GM18909 (cell line): ENCODE measurements around the gene PPM1H.
A peak's percentile ranks its signal among the peaks of the same experiment; 100 is the strongest.

Source experiments
- ATAC-seq: cut with Tn5 transposase; IDR thresholded peaks from one replicate; pipeline ENCODE4 v1.9.1; 2021; ENCODE audit warnings: mild to moderate bottlenecking; ENCODE audit not compliant: unreplicated experiment, poor library complexity

PPM1H gene

DNA sequence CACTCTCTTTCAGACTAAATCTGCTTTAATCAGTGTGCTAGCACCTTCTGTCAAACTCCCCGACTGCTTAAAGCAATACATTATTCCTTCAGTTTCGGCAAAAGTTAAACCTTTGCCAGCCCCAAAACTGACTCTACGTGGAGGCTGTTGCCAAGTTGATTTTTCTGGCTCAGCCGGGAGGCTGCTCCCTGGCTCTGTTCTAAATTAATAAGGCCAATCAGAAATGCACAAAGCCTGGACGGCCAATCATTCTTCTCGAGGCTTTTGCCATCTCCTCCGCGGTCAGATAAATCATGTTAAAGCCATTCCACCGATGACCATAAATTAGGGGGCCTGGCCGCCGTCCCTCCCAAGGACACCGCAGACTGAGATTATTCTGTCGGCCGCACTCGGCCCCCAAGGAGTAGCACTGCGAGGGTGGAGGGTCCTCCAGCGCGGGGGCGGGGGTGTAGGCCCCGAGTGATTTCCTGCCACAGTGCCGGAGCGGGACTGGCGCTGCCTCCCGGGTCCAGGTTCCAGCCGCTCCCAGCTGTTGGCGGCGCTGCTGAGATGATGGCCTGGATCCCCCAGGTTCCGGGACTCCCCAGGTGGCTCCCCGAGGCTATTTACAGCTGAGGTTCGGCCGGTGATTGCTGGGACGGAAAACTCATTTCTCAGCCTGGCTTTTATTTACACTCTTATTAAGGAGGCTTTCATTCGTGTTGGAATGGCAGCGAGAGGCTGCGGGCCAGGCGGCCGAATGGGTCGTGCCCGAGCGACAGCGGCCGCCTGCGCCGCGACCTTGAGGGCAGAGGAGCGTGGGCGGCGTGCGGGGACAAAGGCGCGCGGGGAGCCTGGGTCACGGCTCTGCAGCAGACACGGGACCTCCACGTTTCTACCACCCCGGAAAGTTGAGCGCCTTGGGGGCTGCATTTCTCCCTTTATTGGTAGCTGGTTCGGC, 303.2 kb downstream of the PPM1H start:
- peak; percentile 62 for ATAC-seq

DNA sequence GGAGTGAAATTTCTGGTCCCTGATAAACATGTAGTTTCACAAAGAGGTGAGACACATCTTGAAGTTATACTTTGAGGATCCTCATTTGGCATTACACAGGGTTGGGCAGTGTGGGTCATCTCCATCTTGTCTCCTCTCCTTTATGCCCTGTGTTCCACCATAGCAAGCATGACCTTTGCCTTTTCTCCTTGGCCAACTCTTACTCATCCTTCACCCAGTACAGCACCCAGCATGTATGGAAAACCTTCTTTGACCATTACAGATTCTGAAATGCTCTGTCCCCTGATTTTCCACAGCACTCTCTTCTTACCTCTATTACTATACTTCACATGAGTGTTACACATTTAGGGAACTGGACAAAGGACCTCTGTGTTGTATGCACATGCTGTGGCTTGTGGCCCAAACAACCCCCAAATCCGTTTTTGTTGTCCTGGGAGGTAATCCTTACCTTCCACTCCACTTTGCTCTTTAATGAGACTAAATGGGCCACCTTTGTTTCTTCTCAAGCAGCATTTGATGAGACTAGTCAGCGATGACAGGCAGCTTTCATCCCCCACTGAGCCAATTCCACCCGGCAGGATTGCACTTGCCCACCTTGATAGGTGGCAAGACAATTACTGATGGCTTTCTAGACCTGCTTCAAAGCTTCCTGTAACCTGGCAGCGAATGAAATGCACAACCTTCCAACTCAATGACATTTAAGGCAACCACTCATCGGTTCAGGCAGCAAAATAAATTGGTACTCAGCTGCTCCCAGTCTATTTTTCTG, 304.8 kb downstream of the PPM1H start:
- no peak for ATAC-seq

DNA sequence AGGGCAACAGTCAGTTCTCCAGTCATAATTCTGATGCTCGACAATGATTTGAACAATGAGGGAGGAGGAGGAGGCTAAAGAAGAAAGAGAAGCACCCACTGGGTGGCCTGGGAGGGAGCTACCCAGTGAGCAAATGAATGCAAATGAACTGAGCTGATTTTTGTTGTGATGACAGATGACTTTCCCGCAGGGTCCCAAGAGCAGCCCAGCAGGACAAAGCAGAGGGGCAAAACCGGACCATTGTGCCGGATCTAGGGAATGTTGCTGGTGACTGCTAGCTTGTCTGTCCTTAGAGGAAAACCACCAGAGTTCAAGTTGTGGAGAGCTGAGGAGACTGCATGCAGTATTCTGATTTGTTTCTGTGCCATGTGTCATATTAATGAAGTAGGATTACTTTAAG, 305.5 kb downstream of the PPM1H start:
- ATAC-seq: no peak

DNA sequence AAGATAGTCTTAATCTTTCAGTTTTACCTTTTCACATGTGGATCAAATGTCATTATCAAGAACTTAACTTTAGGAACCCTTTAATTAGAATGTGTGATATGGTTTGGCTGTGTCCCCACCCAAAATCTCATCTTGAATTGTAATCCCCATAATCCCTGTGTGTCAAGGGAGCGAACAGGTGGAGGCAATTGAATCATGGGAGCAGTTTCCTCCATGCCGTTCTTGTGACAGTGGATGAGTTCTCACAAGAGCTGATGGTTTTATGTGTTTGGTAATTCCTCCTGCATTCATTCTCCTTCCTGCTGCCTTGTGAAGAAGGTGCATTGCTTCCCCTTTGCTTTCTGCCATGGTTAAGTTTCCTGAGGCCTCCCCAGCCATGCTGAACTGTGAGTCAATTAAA, 307.8 kb downstream of the PPM1H start:
- ATAC-seq: no peak

DNA sequence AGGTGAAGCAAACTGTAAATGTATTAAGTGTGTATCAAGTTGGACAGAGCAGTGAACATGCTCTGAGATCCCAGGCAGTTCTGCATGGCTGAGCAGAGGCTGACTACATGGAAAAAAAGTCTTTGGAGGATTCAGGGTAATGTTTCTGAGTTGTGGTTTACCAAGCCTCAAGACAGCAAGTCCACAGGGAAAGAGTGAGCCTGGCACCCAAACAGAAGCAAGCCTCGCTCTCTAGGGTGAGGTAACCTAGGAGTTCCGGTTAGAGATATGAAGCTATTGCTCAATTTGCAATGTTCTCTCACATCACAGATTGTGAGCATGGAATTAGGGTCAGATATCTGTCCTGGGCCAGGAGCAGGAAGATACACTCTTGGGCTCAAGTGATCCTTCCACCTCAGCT, 309.7 kb downstream of the PPM1H start:
- ATAC-seq: no peak

DNA sequence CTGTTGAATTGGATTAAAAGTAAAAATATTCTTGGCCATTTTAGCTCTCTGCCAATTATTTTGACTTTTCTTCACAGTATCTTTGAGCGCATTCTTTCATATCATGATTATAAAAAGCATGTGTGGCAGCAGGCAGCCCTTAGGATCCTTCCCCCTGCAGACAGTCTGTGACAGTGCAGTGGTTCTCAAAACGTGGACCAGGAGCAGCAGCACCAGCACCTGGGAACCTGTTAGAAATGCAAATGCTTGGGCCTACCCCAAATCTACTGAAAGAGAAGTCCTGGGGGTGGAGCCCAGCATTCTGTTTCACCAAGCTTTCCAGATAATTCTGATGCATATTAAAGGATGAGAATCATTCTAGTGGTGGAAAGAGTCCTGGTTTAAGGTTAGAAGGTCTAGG, 312.8 kb downstream of the PPM1H start:
- ATAC-seq: no peak

DNA sequence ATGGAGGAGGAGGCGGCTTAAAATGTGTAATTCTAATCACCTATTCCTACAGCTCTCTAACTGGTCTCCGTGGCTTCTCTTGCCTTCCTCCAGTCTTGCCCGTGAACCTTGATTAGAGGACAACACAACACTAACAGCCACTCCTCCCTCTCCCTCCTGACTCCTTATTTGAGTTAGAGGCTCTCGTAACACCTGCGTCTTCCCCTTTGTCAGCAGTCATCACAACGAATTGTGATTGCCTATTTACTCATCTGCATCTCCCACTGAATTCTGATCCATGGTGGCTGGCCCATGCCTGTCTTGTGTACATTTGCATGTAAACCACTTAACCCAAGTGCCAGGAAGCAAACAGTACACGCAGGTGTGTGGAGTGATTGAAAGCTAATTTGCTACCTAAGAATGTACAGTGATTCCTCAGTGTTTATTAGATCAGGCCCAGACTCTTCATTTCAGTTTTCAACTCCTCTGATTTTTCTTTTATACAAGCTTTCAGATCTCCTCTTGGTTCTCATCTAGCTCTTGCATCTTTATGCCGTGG, 313.8 kb downstream of the PPM1H start:
- ATAC-seq: no peak

DNA sequence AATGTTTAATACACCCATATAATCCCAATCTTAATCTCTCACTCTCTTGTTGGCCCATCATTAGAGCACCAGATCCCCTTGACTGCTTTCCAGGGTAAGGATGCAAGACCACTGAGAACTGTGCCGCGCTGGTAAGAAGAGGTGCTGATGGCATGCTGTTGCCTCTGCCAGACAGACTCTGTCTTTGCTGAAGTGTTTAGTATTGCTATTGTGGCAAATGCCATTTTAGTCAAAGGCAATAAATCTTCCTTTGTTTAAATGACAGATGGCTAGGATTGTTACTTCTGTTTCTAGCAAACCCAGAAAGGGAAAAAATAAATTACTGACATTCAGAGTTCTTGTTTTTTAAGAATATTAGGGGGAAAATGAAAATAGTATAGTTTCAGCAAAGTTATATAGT, 316.0 kb downstream of the PPM1H start:
- no peak for ATAC-seq

DNA sequence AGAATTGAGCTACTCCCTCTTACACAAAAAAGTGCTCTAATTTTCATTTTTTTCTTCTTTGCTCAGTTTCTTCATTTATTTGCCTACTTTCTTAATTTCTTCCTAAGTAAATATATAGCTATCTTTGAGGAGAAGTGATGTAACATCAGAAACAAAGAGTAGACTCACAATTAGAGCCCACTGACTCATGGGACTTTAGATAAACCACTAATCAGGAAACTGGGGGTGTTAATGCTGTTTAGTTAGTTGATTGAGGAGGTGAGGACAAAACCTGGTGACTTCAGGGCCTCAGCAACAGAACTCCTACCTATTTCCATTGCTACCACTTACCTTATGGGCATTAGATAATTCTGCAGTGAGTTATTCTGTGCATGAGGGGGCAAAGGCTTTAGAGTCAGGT, 316.6 kb downstream of the PPM1H start:
- ATAC-seq: no peak

DNA sequence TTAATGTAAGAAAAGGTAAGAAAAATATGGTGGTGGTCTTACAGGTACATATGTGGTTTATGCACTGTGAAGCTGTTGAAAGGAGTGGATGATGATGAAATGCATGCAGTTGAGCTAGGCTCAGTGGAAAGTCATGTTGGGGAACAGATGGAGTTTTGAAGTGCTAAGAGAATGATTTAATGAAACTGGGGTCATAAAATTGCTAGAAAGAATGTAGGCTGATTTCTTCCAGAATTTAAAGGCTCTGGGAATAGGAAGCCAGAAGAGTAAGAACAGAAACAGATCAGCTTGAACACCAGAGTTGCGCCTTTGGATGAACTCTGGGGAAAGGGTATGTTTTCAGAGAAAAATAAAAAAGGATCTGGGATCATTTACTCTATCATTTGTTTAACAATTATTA, 321.9 kb downstream of the PPM1H start:
- no peak for ATAC-seq

DNA sequence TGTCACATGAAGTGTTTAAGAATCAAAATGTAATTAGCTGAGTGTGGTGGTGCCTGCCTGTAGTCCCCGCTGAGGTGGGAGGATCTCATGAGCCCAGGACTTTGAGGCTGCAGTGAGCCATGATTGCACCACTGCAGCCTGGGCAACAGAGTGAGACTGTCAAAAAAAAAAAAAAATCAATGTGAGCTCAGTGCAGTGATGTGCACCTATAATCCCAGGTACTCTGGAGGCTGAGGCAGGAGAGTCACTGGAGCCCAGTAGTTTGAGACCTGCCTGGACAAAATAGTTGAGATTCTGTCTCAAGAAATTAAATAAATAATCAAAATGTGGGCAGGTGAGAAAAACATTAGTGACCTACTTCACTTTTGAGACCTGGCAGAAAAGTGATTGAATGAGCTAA, 328.3 kb downstream of the PPM1H start:
- ATAC-seq: no peak

DNA sequence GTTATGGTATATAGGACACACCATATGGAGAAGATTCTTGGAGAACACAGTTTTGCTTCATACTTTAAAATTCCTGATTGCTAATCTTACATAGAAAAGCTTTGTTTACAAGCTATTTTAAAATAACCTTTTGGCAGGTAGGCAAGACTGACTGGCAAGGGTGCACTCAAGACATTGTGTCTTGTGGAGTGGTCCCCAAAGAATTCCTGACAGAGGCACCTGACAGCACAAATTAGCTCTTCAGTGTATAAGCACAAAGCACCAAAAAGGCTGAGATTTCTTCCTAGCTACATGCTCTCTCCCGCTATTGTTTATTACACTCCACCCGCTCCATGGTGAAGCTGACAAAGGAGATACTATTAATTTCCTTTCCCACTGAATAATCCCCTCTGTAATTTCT, 329.0 kb downstream of the PPM1H start:
- no peak for ATAC-seq

DNA sequence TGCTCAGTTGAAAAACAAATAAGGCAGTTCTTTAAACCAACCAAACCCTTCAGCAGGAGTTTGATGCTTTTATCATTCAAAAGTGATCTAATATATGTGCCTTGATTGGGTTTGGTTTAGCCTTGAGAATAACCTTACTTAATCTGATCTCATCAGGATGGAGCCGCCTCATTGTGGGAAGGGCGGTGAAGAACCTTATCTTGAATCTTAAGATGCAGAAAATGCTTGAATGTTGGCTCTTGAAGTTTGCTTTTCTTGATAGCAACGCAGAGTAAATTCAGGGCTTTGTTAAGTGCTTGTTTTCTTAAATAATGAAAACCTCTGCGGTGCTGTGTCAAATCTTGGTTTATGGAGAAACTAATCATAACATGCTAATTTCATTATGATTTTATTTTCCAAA, 330.1 kb downstream of the PPM1H start:
- ATAC-seq: no peak

DNA sequence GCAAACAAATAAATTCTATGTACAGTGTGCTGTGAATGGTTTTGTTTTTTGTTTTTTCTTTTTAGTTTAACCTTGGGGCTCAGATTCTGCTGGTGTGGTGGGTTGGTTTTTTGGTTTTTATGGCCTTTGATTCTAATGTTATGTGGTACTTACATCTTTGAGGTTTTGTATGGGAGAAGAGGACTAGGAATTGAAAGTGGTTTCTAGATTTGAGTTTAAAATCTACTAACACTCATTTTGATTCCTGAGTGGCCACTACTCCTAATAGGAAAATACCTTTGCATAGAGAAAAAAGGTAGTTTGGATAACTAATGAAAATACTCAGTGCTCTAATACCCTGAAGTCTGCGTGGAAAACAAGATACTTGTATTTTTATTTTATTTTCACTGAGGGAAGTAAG, 330.6 kb downstream of the PPM1H start:
- ATAC-seq: no peak

DNA sequence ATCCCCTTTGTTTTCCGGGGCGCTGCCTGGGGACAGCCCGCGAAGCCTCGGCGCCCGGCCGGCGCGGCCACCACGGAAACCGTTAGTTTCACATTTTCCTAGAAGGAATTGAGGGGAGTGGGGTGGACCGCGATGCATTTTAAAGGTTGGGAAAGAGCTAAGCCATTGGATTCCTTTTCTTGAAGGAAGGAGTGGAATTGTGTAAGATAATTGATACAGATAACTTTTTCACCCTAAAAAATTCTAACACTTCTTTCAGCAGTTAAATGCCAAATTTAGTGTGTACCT, 331.2 kb downstream of the PPM1H start:
- ATAC-seq: no peak

DNA sequence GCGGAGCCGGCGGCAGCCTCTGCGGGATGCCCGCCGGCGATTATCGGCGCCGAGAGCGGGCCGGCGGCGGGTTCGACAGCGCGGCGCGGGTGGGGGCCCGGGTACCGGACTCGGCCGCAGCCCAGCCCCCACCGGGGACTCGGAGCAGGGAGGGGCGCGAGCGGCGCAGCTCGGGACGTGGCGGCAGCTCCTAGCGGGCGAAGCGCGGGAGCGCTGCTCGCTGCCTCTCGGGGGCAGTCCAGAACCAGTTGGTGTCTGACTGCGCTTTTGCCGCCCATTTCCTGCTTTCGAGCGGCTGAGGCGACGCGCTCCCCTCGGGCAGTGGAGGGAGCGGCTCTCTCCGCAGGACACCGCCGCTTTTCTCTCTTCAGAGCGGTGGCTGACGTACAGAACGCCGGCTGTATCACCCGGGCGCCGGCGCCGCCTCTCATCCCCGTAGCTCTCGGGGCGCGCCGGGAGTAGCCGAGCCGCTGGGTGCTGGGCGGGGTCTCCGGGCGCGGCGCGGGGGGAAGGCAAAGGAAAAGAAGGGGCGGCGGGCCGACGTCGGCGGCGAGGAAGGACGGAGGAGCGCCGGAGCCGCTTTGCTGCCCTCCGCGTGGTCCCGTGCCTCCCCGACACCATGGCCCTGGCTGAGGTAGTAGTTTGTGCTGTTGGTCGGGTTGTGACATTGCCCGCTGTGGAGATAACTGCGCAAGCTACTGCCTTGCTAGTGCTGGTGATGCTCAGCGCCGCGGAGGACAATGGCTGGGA, 331.7 kb downstream of the PPM1H start:
- peak; percentile 72 for ATAC-seq

DNA sequence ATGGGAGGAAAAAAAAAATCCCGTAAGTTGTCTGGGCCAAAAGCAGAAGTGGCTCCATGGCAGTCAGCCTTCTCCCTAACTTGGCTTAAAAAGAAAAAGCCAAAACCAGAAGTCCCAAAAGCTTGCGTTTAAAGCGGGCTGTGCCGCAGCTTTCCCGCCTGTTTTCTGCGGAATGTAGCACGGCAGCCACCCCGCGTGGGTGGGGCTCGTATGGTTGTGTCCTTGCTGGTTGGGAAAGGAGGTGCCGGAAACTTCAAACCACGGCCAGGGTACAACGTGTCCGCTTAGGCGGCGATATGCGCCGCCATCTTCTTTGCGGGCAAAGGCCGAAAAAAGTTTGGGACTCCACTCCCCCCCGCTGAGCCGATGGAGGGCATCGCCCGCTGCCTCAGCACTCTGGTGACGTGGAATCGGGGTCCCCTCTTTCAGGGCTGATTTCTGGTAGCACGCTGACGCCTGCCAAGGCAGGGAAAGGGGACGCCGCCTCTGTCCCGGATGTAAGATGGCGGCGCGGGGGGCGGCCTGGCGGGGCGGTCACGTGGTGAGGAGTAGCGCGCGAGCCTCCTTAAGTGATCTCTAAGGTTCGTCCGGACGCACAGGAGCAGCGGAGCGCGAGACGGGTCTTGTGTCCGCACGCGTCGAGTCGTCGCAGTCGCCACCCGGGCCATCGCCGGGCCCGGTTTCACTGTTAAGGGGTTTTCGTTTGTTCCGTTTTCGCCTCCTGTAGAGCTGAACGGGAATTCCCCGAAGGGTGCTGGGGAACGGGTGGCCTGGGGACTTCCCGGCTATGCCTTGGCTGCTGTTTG, 332.5 kb downstream of the PPM1H start:
- ATAC-seq: peak; percentile 69

DNA sequence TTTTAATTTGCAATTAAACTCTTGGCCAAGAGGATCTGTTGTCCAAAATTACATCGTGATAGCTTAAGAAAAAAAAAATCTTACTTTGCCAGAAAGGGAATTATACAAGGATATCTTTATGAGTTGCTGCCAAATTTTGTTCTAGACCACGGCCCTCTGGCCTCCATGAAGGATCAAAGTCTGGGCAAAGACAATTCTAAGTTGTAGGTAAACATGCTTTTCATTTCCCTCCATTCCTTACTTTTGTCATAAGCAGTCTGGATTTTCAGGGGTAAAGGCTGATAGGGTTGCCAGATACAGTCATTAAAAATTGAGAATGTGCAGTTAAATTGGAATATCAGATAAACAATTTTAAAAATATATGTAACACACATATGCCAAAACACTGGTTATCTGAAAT, 333.2 kb downstream of the PPM1H start:
- no peak for ATAC-seq

DNA sequence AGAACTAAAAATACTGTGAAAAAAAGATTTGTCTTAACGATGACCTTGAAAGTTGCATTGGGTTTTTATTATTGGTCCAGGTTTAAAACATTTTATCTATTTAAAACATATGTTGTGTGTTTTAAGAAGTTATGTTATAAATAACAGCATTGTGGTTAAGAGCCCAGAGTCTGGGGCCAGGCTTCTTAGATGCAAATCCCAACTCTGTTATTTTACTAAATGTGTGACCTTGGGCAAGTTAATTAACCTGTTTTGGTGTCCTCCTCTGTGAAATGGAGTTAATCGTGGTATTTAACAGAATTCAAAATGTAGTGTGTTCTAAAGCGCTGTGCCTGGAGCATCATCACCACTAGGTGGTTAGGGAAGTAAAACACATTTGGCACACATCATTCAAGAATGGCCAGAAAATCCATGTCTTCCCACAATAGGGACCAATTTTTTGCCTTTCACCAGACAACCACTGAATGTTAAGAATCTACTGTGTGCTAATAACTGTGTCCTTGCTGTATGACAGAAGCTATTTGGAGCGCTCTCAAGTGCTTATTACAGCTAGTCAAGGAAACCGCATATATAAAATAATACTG, 335.0 kb downstream of the PPM1H start:
- no peak for ATAC-seq

DNA sequence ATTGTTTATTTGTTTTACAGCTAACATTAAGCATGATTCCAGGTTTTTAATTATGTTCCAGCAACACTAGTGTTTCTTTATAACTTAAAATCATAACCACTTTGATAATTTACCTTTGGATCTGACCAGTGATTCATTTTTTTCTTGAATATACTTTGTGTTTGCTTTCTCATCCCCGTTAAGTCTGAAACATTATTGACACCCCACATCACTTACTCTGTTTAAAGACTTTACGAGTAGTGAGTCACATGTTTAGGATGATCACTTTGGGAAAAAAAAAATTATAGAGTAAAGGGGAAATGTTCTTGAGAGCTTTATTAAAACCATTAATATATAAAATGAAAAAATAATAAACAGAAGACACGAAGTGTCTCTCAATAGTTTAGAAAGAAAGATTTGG, 336.1 kb downstream of the PPM1H start:
- no peak for ATAC-seq
